ENCODE results near the gene FRMD5.
"Not testable (repeated sequence)": the region's sequence is repeated elsewhere in the genome, so short reads cannot be mapped to it uniquely, and the experiment has no call there.

Gene FRMD5

GRCh38 chr15:44195151-44195740, at the start of gene FRMD5:
Gene FRMD5, minus strand, starts transcription at chr15:44195271.
- FAIRE-seq = peak; percentile 94

DNA sequence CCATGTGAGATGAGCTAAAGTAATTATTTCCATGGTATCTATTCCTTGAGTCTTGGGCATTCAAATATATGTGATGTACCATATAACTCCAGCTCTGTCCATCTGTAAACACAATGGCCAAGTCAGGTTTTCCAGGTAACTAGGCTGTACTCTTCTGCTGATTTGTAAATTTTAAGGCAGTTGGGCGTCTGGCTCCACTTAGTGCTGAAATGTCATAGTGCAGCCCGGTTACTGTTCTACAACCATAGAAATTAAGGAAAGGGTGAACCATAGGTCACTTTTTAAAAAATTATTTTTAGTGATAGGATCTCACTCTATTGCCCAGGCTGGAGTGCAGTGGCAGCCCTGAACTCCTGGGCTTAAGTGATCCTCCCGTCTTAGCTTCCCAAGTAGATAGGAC, 48.8 kb upstream of the FRMD5 start:
- FAIRE-seq = no peak

DNA sequence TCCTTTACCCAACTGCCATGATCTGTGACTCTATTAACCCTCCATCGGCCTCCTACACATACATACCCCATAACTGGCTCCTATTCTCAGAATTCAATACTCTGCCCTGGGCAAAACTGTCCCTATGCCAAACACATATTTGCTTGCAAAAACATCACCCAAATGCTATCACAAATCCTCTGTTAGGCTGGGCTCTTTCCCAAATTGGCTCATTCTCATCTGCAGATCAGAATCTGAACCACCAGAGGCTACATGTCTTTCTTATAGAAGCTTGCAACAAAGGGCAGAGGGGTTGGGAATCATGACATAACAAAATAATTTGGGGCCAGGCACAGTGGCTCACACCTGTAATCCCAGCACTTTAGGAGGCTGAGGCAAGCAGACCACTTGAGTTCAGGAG, 48.1 kb upstream of the FRMD5 start:
- FAIRE-seq = no peak

- no peak for FAIRE-seq
These were observed 36.8 kb upstream of the FRMD5 start for GRCh38 chr15:44231842-44232241.

GRCh38 chr15:44229301-44229700, 34.2 kb upstream of the FRMD5 start:
- not testable (repeated sequence) for FAIRE-seq

GRCh38 chr15:44227584-44227983, 32.5 kb upstream of the FRMD5 start:
- FAIRE-seq = no peak

GRCh38 chr15:44227001-44227400, 31.9 kb upstream of the FRMD5 start:
- FAIRE-seq = not testable (repeated sequence)

DNA sequence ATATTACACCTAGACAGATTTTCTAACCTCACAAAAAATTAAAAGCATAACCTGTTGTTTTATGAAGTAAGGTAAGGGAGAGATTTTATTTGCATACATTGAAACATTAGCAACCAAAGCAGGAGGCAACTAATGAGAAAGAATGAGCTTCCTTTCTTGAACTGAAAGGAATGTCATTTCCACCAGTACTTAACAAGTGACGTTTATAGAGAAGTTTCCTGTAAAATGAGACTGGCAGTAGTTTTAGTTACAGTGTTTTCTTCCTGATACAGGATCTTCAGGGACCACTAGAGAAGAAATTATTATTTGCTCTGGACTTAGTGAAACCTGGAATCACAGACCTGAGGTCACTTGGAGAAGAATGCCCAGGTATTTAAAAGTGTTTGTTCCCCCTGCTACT, 27.4 kb upstream of the FRMD5 start:
- FAIRE-seq = no peak

DNA sequence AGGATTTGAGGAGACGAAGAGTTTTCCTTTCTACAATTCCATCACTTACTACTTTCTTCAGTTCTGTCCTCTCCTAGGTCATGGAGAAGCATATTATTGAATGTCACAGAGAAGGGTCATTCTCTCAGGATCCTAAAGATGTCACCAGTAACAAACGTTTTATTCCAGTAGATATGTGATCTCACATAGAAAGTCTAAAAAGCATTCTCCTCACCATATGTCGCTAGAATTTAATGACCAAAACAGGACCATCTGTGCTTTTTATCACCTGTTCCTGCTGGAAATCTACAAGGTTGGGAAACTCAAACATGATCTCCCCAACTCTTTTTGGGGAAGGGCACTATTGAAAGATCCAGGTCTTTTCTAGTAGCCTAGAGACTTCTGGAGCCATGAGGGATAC, 24.0 kb upstream of the FRMD5 start:
- FAIRE-seq = no peak

- FAIRE-seq = no peak
These were observed 21.9 kb upstream of the FRMD5 start for GRCh38 chr15:44216958-44217357.

- no peak for FAIRE-seq
These were observed 20.5 kb upstream of the FRMD5 start for GRCh38 chr15:44215594-44215993.

GRCh38 chr15:44208956-44209355, 13.9 kb upstream of the FRMD5 start:
- FAIRE-seq = no peak

DNA sequence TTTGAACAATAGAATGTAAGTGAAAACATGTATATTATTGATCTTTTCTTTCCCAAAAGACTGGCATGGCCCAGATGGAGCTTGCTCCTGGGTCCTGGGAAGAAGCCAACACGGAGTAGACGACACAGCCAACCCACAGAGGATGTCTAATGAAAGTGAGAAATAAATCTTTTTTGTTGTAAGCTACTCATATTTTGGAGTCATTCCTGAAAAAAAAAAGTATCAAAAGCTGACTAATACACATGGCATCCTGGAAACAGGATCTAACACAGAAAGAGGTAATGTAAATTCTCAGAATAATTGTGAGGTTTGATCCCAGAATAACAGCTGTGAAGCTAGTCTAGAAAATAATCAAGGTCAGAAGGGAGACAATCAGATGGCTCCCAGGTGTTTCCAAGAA, 12.6 kb upstream of the FRMD5 start:
- no peak for FAIRE-seq

GRCh38 chr15:44199393-44199792, 4.3 kb upstream of the FRMD5 start:
- FAIRE-seq = no peak

GRCh38 chr15:44194323-44195150, 534 bp downstream of the FRMD5 start:
- FAIRE-seq = no peak

DNA sequence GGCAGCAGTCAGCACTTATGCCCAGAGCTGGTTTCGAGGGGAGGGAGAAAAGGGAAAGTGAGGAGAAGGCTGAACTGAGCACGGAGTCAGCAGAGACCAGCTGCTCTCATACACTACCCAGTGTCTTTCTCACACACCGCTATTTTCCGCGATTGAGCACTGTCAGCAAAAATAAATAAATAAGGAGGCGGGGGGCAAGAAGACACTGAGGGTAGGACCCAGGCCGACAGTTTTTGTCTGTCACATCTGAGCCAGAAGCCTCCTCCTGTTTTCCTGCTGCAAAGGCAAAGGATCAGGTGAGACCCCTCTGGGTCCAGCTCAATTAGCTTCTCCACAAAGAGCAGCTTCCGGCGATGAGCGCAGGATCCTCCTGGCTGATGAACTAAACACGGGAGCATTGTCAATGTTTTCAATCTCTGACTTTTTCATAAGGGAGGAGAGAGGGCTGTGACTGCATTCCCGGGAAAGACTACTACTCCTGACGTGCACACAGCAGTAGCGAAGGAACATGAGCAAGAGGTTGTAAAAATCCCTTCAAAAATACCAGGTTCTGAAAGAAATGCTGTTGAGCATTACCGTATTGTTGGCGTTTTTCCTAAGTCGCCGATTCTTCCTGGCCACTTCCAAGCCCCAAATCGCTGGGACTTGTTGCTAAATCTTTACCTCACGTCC, 1.3 kb downstream of the FRMD5 start:
- no peak for FAIRE-seq

DNA sequence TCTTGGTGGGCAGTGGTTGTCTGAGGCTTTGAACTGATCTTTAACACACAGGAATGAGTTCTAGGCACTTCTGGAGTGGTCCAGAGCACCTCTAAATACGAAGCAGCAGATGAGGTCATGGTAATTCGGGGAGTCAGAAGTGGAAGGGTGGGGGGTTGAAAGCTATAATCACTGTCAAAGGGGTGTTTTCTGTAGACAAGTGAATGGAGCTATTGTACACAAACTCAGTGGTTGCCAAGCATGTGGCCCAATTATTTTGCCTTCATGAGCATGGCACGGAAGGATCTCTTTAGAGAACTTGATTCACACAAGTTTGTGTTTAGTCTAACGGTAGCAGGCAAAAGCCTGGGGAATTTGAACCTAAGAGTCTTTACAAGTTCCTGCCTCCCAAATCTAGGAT, 6.3 kb downstream of the FRMD5 start:
- no peak for FAIRE-seq

DNA sequence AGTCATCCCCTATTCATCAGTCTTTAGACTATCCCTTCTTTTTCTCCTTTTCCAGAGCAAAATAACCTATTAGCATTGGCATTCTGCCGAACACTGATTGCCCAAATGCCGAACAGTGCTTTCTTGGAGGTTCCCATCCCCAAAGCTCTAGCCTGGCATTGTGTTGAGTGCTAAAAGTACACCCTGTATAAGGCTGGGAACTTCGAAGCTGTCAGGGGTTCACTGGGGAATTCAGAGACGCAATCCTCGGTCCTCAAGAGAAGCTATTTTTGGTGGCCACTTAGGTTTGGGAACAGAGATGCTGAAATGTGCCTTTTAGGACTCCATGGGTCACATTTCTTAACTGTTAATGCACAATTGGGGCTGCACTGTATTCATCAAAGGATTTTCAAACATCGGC, 8.4 kb downstream of the FRMD5 start:
- FAIRE-seq = no peak

DNA sequence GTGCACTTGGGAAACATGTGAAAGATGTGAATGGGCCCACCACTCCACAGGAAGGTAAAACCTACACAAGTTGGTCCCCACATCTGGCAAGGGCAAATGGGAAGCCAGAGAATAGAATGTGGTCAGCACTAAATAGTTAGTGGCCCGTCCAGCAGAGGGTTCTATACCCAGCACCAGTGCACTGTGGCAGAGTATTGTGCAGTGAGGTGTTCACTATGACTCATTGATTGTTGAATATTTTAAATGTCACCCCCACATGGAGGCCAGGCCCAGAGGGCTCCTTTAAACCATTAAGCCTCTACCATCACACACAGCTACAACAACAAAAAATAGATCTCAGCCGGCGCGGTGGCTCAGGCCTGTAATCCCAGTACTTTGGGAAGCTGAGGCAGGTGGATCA, 11.7 kb downstream of the FRMD5 start:
- FAIRE-seq = no peak

DNA sequence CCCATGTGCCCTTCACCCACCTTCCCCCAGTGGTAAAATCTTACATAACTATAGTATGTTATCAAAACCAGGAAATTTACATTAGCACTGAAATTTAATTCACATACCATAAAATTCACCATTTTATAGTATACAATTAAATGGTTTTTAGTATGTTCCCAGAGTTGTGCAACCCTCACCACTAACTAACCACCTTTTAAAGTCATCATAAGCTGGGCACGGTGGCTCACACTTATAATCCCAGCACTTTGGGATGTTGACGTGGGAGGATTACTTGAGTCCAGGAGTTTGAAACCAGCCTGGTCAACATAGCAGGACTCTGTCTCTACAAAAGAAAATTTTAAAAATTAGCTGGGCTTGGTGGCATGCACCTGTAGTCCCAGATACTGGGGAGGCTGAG, 13.7 kb downstream of the FRMD5 start:
- no peak for FAIRE-seq

DNA sequence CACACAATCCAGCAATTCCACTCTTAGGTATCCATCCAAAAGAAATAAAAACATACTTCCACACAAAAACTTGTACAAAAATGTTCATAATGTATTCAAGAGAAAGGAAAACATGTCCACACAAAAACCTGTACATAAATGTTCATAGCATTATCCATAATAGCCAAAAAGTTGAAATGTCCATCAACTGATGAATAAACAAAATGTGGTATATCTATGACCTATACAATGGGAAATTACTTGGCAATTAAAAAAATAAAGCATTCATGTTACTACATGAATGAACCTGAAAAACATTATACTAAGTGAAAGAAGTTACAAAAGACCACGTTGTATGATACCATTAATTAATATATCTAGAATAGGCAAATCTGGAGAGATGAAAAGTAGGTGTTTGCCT, 17.9 kb downstream of the FRMD5 start:
- no peak for FAIRE-seq

DNA sequence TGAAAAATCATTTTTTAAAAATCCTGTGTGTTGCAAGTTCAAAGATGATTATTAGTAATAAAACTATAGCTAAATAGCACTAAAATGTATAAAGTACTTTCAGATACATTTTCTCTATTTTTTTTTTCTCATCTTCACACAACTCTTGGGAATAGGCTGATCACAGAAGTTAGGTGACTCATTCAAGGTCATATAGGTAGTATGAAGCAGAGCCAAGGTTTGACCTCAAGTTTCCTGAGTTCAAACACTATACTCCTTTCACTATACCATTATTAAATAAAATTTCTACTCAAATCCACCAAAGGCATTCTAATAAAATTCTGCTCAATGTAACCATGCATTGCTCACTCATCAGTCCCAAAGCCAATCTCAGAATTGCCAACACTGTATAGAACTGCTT, 21.3 kb downstream of the FRMD5 start:
- no peak for FAIRE-seq

DNA sequence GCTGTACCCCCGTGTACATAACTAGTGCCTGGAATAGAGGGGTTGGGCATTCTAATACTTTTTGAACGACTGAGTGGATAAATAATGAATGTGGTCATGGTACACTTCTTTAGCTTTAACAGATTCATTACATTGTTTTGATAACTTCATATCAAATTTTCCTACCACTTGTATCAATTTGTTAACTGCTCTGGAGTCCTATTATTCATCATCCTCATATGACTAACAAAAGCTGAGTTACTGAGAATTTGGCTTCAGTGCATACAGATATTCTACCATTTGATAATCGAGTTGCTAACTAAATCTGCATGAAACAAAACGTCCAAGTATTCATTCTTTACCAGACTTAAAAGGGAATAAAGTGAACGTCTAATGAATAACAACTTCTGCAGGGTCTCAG, 31.7 kb downstream of the FRMD5 start:
- FAIRE-seq = no peak

DNA sequence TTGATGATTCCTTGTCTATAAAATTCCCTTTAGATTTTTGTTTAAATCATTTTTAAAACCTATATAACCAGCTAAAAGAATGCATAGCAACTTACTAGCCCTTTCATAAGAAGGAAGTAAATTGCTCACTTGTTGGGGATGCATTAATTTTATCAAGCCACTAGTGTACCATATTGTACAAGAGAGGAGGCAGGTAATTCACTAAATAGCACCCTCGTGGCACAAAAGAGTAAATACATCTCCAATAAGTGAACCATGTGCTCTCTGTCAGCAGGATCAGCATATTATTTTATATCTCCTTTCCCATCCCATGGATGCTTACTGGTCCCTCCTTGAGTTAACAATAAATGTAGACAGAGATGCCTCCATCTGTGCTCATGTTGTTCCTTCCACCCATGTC, 34.3 kb downstream of the FRMD5 start:
- FAIRE-seq = no peak
